Measurements from ENCODE around the gene SLC35E4.

GRCh38 chr22:30694171-30694639, 58.6 kb downstream of the SLC35E4 start:
- no peak for TF ChIP-seq TEAD4 (IDR thresholded peaks at IDR 0.05; ENCODE audit: borderline replicate concordance, insufficient read depth)
- TF ChIP-seq, protein P1, sequence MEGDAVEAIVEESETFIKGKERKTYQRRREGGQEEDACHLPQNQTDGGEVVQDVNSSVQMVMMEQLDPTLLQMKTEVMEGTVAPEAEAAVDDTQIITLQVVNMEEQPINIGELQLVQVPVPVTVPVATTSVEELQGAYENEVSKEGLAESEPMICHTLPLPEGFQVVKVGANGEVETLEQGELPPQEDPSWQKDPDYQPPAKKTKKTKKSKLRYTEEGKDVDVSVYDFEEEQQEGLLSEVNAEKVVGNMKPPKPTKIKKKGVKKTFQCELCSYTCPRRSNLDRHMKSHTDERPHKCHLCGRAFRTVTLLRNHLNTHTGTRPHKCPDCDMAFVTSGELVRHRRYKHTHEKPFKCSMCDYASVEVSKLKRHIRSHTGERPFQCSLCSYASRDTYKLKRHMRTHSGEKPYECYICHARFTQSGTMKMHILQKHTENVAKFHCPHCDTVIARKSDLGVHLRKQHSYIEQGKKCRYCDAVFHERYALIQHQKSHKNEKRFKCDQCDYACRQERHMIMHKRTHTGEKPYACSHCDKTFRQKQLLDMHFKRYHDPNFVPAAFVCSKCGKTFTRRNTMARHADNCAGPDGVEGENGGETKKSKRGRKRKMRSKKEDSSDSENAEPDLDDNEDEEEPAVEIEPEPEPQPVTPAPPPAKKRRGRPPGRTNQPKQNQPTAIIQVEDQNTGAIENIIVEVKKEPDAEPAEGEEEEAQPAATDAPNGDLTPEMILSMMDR (IDR thresholded peaks at IDR 0.05) = no peak
- no peak for TF ChIP-seq NRF1 (IDR thresholded peaks at IDR 0.05; ENCODE audit: low read depth, low read length)
- TF ChIP-seq, protein P2, sequence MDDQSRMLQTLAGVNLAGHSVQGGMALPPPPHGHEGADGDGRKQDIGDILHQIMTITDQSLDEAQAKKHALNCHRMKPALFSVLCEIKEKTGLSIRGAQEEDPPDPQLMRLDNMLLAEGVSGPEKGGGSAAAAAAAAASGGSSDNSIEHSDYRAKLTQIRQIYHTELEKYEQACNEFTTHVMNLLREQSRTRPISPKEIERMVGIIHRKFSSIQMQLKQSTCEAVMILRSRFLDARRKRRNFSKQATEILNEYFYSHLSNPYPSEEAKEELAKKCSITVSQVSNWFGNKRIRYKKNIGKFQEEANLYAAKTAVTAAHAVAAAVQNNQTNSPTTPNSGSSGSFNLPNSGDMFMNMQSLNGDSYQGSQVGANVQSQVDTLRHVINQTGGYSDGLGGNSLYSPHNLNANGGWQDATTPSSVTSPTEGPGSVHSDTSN (IDR thresholded peaks at IDR 0.05) = no peak
- TF ChIP-seq GATA2 (CRISPR knock-in tag; IDR thresholded peaks at IDR 0.05) = no peak
- TF ChIP-seq NFIC (IDR thresholded peaks at IDR 0.05; ENCODE audit: borderline replicate concordance) = no peak
- no peak for TF ChIP-seq RXRA (IDR thresholded peaks at IDR 0.05; ENCODE audit: borderline replicate concordance, low read depth)
- no peak for TF ChIP-seq RFX5 (IDR thresholded peaks at IDR 0.05; ENCODE audit: low read length)
- no peak for TF ChIP-seq FOXM1 (IDR thresholded peaks at IDR 0.05; ENCODE audit: low read depth)
